ENCODE results near the gene CEMIP2.

- TF ChIP-seq CTCF (conservative IDR thresholded peaks at IDR 0.05 in 1 of 2, IDR thresholded peaks at IDR 0.05 in 1 of 2; ENCODE audit: extremely low read depth in 1 of 2, insufficient read depth in 1 of 2, low read depth in 1 of 2, low read length in 2 of 2) (no peak), EZH2 (IDR thresholded peaks at IDR 0.05; ENCODE audit: borderline replicate concordance, low read length) (no peak)
These were observed 464 bp downstream of the CEMIP2 start for GRCh38 chr9:71767776-71768321.

Measured in mammary epithelial cell (primary cell).